Measurements from ENCODE around the gene SMIM41. TPM values are rescaled to one million over a fixed set of nuclear protein-coding genes. Genes with fewer than 3 reads are reported as not detected.
A peak's percentile ranks its signal among the peaks of the same experiment; 100 is the strongest.

The SMIM41 gene
- total RNA-seq, 1 donor: under 0.01 TPM

- Histone ChIP-seq H3K4me2 (ENCODE audit: insufficient read depth, low read length) (no peak overlapping the region), H3K9me3 (ENCODE audit: low read depth, low read length) (no peaks in the 10 kb centered on the region), H3K79me2 (ENCODE audit: insufficient read depth, low read length) (no peaks in the 10 kb centered on the region), H4K20me1 (ENCODE audit: insufficient read depth, low read length) (no peaks in the 10 kb centered on the region), H3K27ac (ENCODE audit: low read depth, low read length) (no peak overlapping the region), H2AFZ (ENCODE audit: low read length) (no peak overlapping the region), H3K27me3 (ENCODE audit: insufficient read depth, low read length) (peaks cover 22% of the 10 kb centered on the region), H3K4me1 (ENCODE audit: insufficient read depth, low read length) (no peaks in the 10 kb centered on the region), H3K4me3 (ENCODE audit: insufficient read depth, low read length) (no peak overlapping the region), H3K36me3 (ENCODE audit: insufficient read depth, low read length) (no peaks in the 10 kb centered on the region)
- DNase-seq (ENCODE audit: insufficient read length, low spot score, missing footprints): no peak
- no peak for TF ChIP-seq CTCF (IDR thresholded peaks at IDR 0.05; ENCODE audit: extremely low read depth, low read depth, low read length)
Measured at GRCh38 chr12:52130711-52131110, 51.2 kb downstream of the SMIM41 start.

DNA sequence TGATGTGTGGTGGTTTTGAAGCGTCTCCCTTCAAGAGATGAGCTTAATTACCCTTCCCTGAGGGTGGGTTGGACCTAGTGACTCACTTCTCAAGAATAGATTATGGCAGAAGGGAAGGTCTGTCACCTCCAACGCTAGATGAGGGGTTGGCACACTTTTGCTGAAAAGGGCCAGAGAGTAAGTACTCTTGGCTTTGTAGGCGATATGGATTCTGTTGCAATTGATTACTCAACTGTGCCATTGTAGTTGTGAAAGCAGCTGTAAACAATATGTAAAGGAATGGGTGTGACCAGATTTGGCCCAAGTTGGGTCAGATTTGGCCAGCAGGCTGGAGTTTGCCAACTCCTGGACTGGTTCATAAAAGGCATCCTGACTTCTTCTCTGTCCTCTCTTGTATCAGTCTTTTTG lies 53.3 kb downstream of the SMIM41 start:
- DNase-seq (ENCODE audit: insufficient read length, low spot score, missing footprints): peak; percentile 15
- no peaks in the 10 kb centered on the region for H3K9me3 ChIP-seq (ENCODE audit: low read depth, low read length)

DNA sequence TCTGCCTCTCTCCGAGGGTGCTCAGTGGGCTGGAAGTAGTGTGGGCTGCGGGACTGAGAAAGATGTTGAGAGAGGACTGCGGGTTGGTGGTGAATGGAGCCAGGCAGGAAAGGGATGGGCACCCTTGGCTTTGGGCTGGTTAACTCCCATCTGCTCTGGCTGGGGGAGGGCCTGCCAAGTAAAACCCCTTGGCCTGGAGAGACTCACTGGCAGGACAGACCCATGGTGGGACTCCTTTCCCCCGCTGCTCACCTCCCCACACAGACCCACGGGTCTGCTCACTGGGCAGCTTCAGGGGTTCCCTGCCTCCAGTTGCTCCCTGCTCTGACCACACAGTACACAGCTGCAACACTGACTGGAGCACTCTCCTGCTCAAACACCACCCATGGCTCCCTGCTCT lies 58.2 kb downstream of the SMIM41 start:
- Histone ChIP-seq H3K4me2 (ENCODE audit: insufficient read depth, low read length) (no peak overlapping the region), H3K79me2 (ENCODE audit: insufficient read depth, low read length) (no peaks in the 10 kb centered on the region), H3K9me3 (ENCODE audit: low read depth, low read length) (no peaks in the 10 kb centered on the region), H3K27me3 (ENCODE audit: insufficient read depth, low read length) (peaks cover 17% of the 10 kb centered on the region), H4K20me1 (ENCODE audit: insufficient read depth, low read length) (no peaks in the 10 kb centered on the region), H3K4me1 (ENCODE audit: insufficient read depth, low read length) (no peaks in the 10 kb centered on the region), H3K36me3 (ENCODE audit: insufficient read depth, low read length) (no peaks in the 10 kb centered on the region), H3K27ac (ENCODE audit: low read depth, low read length) (no peak overlapping the region), H3K4me3 (ENCODE audit: insufficient read depth, low read length) (no peak overlapping the region), H2AFZ (ENCODE audit: low read length) (no peak overlapping the region)
- DNase-seq (ENCODE audit: insufficient read length, low spot score, missing footprints): no peak
- no peak for TF ChIP-seq CTCF (IDR thresholded peaks at IDR 0.05; ENCODE audit: extremely low read depth, low read depth, low read length)

More for the DNA sequence above, 53.3 kb downstream of the SMIM41 start:
- Histone ChIP-seq H3K27me3 (ENCODE audit: insufficient read depth, low read length) (peaks cover 24% of the 10 kb centered on the region), H3K4me3 (ENCODE audit: insufficient read depth, low read length) (no peak overlapping the region), H3K36me3 (ENCODE audit: insufficient read depth, low read length) (no peaks in the 10 kb centered on the region), H3K4me2 (ENCODE audit: insufficient read depth, low read length) (no peak overlapping the region), H3K27ac (ENCODE audit: low read depth, low read length) (no peak overlapping the region), H4K20me1 (ENCODE audit: insufficient read depth, low read length) (no peaks in the 10 kb centered on the region), H3K79me2 (ENCODE audit: insufficient read depth, low read length) (no peaks in the 10 kb centered on the region), H2AFZ (ENCODE audit: low read length) (no peak overlapping the region), H3K4me1 (ENCODE audit: insufficient read depth, low read length) (no peaks in the 10 kb centered on the region)
- TF ChIP-seq CTCF (IDR thresholded peaks at IDR 0.05; ENCODE audit: extremely low read depth, low read depth, low read length): no peak

DNA sequence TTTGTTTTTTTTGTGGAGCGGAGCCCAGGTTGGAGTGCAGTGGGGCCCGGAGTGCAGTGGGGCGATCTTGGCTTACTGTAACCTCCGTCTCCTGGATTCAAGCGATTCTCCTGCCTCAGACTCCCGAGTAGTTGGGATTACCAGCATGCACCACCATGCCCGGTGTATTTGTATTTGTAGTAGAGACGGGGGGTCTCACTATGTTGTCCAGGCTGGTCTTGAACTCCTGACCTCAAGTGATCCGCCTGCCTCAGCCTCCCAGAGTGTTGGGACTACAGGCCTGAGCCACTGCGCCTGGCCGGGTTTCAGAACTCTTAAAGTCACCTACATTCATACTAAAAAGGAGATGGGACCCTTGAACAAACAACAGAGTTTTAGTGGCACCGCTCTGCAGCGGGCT lies 59.6 kb downstream of the SMIM41 start:
- no peak overlapping the region for H3K27ac ChIP-seq (ENCODE audit: low read depth, low read length)
- no peaks in the 10 kb centered on the region for H4K20me1 ChIP-seq (ENCODE audit: insufficient read depth, low read length)
- TF ChIP-seq CTCF (IDR thresholded peaks at IDR 0.05; ENCODE audit: extremely low read depth, low read depth, low read length): no peak
- no peak overlapping the region for H3K4me3 ChIP-seq (ENCODE audit: insufficient read depth, low read length)
- no peaks in the 10 kb centered on the region for H3K4me1 ChIP-seq (ENCODE audit: insufficient read depth, low read length)
- no peak overlapping the region for H3K4me2 ChIP-seq (ENCODE audit: insufficient read depth, low read length)
- DNase-seq (ENCODE audit: insufficient read length, low spot score, missing footprints): no peak
- H2AFZ ChIP-seq (ENCODE audit: low read length): no peak overlapping the region
- peaks cover 12% of the 10 kb centered on the region for H3K27me3 ChIP-seq (ENCODE audit: insufficient read depth, low read length)
- no peaks in the 10 kb centered on the region for H3K9me3 ChIP-seq (ENCODE audit: low read depth, low read length)
- no peaks in the 10 kb centered on the region for H3K36me3 ChIP-seq (ENCODE audit: insufficient read depth, low read length)
- no peaks in the 10 kb centered on the region for H3K79me2 ChIP-seq (ENCODE audit: insufficient read depth, low read length)

Measured in osteoblast (primary cell).